NCI-H1694 (cell line): ENCODE data around the gene KIAA0586.
"Not testable (repeated sequence)": the region's sequence is repeated elsewhere in the genome, so short reads cannot be mapped to it uniquely, and the experiment has no call there.

Source experiments
- DNase-seq: peaks from one replicate; lab custom pipeline; 2025; lab: John Stamatoyannopoulos, UW

The KIAA0586 gene

DNA sequence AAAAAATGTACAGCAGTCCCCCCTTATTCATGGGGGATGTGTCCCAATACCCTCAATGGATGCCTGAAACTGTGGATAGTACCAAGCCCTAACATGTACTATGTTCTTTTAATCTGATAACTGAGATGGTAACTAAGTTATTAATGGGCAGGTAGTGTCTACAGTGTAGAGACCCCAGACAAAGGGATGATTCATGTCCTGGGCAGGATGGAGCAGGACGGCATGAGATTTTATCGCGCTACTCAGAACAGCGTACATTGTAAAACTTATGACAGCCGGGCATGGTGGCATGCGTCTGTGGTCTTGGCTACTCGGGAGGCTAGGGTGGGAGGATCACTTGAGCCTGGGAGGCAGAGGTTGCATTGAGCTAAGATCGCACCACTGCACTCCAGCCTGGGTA lies 37.1 kb downstream of the KIAA0586 start:
- DNase-seq, result no peak

DNA sequence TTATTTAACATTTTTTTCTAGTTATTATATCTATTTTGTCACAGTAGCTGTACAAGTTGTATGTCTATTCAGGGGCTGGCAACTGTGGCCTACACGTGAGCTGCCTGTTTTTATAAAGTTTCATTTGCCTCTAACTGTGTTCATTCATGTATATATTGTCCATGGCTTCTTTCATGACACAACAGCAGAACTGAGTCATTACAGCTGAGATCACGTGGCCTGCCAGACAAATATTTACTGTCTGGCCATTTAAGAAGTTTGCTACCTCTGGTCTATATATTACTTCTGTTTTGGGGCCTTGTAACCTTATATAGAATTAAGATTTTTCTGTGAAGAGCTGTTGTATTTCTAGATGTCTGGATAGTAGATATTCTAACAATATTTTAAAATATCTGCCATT lies 37.9 kb downstream of the KIAA0586 start:
- no peak for DNase-seq

DNA sequence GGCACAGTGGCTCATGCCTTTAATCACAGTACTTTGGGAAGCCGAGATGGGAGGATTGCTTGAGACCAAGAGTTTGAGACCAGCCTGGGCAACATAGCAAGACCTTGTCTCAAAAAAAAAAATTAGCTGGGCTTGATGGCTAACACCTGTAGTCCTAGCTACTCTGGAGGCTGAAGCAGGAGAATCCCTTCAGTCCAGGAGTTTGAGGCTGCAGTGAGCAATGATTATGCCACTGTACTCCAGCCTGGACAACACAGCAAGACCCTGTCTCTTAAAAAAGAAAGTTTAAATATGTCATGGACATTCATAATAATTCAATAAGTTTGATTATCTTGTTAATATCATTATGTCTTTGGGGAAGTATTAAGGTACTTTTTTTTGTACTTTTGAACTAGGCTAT lies 38.9 kb downstream of the KIAA0586 start:
- no peak for DNase-seq

DNA sequence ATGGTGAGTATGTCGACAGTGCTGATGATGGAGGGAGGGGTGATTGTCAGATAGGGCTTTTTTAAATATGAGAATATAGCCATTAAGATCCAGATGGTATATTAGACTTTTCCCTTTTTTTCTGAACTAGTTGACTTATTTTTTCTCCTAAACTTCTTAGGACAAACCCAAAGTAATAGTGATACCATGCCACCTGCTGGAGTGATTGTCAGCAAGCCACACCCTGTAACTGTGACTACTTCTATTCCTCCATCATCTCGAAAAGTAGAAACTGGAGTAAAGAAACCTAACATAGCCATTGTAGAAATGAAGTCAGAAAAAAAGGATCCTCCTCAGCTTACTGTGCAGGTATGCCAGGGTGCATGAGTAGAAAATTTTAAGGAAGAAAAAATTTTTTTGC lies 40.1 kb downstream of the KIAA0586 start:
- no peak for DNase-seq

DNA sequence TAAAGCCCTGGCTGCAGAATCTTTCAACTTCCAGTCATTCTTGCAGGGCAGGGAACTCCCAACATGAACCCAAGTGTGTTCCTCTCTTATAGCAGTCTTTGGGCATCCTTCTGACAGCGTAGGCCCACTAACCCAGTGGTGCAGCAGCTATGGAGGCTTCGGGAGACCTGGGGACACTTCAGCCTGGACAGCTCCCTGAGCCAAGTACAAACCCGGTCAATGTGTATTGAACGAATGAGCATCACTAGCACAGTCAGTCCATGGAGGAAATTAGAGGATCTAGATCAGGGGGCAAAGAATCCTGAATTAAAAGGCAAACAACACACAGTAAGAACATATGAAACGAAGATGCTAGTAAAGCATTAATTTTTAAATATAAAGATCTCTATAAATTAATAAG lies 41.8 kb downstream of the KIAA0586 start:
- no peak for DNase-seq

DNA sequence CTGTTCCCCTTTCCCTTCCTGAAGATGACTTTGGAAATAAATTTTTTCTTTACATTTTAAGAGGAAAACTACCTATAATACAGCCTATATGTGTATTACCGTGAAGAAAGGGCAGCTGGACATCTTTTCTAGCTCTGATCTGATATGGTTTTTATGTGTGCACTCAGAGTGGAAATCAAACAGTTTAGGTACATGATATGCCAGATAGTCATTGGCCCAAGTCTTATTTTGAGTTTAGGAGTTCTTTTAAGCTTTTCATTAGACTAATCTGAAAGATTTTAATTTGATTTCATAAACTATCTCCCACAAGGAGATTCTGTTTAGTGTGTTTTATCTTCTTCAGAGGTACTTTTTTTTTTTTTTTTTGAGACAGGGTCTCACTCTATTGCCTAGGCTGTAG lies 48.8 kb downstream of the KIAA0586 start:
- no peak for DNase-seq

DNA sequence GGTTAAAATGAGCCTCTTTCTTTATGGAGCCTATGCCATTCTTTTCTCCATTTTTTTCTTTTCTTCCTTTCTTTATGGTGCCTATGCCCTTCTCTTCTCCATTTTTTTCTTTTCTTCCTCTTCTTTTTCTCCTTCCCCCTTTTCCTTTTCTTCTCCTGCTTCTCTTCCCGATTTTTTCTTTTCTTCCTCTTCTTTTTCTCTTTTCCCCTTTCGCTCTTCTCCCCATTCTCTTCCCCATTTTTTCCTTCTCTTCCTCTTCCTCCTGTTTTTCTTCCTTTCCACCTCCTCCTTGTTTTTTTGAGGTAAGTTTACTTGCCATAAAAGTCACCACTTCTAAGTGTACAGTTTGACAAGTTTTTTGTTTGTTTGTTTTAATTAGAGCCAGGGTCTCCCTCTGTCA lies 50.1 kb downstream of the KIAA0586 start:
- no peak for DNase-seq

- DNase-seq, result not testable (repeated sequence)
Observed at GRCh38 chr14:58478329-58478728, 50.8 kb downstream of the KIAA0586 start.

DNA sequence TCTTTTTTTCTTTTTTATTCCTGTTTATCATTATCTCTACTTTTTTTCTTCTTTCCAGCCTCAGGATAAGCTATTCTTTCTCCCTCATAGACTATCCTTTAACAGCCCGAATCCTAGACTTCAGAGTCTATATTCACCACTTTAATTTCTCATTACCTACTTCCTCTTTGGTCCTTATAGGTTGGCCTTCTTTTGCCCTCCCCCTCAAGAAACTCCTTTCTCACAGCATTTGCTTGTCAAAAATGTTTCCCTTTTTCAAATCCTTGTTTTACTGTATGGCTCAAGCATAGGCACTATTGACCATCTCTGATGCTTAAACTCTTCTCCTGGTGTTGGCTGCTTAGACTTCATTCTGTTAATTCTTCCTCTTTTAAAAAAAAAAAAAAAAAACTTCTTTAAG lies 52.5 kb downstream of the KIAA0586 start:
- DNase-seq, result no peak

- DNase-seq, result no peak
Observed at GRCh38 chr14:58484176-58484575, 56.7 kb downstream of the KIAA0586 start.

DNA sequence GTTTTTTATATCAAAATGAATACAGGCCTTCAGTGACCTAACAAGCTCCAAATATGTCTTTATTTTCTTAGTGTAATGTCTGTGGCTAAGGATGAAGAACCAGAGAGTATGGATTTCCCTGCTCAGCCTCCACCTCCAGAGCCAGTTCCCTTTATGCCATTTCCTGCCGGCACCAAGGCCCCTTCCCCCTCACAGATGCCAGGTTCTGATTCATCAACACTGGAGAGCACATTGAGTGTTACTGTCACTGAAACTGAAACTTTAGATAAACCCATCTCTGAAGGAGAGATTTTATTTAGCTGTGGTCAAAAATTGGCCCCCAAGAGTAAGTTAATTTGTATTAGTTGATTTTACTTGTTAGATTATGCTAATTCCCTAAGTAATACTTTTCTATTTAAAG lies 61.0 kb downstream of the KIAA0586 start:
- DNase-seq, result no peak

- no peak for DNase-seq
Observed at GRCh38 chr14:58491593-58491992, 64.1 kb downstream of the KIAA0586 start.

GRCh38 chr14:58492044-58492443 lies 64.5 kb downstream of the KIAA0586 start:
- DNase-seq, result no peak

GRCh38 chr14:58501214-58501816 lies 73.8 kb downstream of the KIAA0586 start:
- DNase-seq, result peak; percentile 73

DNA sequence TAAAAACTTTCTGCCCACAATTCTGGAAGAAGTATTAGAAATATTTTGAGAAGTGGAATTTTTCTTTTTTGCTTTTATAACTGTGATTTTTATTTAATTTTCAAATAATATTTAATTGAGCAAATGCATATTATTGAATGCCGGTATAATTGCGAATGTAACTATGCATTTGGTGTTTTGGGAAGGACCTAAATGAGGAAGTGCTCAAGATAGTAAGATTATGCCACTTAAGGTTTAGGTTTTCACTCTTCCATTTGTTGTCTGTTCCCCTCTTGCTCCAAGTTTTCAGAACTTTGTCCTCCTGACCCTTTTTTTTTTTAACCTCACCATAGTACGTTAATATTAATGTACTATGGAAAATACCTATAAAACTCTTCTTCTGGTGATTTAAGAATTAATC lies 85.8 kb downstream of the KIAA0586 start:
- no peak for DNase-seq

- no peak for DNase-seq
Observed at GRCh38 chr14:58517592-58517991, 90.1 kb downstream of the KIAA0586 start.

- not testable (repeated sequence) for DNase-seq
Observed at GRCh38 chr14:58525691-58526090, 98.2 kb downstream of the KIAA0586 start.

DNA sequence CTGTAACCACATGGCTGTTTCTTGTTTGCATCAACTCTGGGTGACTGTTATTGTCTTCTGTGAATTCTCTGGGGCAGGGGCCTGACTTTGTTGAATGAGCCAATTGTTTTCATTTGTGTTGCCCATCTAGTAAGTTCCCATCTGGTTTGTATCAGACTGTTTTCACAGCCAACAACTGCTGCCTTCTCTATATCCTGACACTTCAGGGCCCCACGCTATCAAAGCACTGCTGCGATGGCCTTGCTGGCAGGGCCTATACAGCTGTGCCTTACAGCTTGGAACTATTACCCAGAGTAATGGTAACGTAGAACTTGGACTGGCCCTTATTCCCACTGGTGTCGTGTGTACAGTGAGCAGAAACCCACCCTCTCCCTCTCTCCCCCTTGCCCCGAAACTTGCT lies 105.9 kb downstream of the KIAA0586 start:
- DNase-seq, result peak; percentile 14

- DNase-seq, result no peak
Observed at GRCh38 chr14:58535044-58535443, 107.5 kb downstream of the KIAA0586 start.

- no peak for DNase-seq
Observed at GRCh38 chr14:58537004-58537403, 109.5 kb downstream of the KIAA0586 start.

DNA sequence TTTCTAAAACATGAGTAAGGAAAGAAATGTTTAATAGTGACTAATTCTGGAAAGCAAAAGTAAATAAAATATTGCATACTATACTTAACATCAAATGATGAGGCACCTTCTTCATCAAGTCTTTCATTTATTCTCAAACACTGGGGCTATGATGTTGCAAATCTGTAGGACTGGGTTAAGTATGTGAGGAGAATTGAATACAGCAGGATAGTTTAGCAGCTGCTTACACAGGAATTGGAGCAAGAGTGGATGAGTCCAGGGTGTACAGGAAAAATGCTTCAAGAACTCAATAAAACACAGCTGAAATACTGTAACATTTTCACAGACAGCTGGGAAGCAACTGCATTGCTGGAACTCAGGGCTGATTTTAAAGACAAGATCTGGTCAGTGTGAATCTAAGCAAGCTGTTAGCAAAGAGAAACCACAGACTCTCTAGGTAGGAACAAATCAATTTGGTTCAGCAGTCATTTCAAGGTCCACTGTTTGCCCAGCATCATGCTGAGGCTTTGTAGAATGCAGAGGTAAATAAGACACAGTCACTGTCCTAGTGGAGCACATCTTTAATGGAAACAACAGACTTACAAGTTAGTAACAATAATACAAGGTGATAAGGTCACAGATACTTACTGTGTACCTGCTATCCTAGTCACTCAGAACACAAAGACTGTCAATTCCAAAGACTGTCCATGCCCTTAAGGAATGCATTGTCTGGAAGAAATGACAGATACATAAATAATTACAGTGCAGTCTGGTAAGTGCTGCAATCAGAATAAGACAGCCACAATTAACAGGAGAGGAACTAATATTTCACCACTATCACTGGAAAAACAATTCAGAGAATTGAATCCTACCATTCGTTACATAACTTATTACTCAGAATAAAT lies 113.5 kb downstream of the KIAA0586 start:
- DNase-seq, result no peak

DNA sequence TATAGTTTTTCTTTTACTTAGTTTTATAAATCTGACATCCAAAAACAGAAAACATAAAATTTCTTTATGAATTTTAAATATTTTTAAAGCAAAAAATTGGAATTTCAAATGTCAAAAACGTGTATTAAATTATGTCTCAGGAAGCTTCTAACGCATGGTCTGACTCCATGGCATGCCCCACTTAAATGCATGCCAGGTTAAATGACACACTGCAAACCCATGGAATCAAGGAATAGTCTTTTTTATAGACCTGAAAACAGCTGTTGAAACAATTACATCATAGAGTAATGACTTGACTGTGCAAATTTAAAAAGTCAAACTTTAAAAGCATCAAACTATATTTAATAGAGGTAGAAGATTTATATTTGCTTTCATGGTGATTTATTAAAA lies 114.1 kb downstream of the KIAA0586 start:
- no peak for DNase-seq

GRCh38 chr14:58543253-58543652 lies 115.7 kb downstream of the KIAA0586 start:
- no peak for DNase-seq

- DNase-seq, result no peak
Observed at GRCh38 chr14:58547649-58548048, 120.1 kb downstream of the KIAA0586 start.
